ENCODE measurements around the gene DNAAF5. TPM values are rescaled to one million over a fixed set of nuclear protein-coding genes. Genes with fewer than 3 reads are reported as not detected.

The DNAAF5 gene
- polyA plus RNA-seq, 3 donors from 2014 or later = 0.45 to 1.4 (median 1.3) TPM

DNA sequence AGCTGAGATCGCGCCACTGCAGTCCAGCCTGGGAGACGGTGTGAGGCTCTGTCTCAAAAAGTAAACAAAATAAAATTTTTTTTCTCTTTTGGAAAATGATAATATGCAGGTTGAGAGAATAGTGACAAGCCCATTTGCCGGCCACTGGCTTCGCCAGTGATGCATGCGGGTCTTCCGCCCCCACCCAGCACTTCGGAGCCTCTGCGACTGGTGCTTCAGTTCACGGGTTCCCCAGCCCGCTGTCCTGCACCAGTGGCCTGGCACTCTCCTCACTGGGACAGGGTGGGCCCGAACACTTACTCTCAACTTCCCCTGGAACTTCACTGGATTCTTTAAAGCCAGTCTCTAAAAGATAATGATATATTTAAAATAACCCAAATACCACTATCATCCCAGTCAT lies 108.5 kb downstream of the DNAAF5 start:
- peak overlapping the region in 1 of 6 donors; percentile 45 for H3K27ac Mint-ChIP-seq
- peaks cover 34 to 44% of the 10 kb centered on the region in 2 donors for H3K4me1 Mint-ChIP-seq
- H3K36me3 Mint-ChIP-seq = peaks cover 3 to 11% (median 7%) of the 10 kb centered on the region in 3 donors
- no peak for DNase-seq
- H3K4me3 Mint-ChIP-seq = no peak overlapping the region
- no peaks in the 10 kb centered on the region for H3K9me3 Mint-ChIP-seq
- H3K27me3 Mint-ChIP-seq (ENCODE audit: low read depth in 3 of 3) = peaks cover 2 to 4% (median 3%) of the 10 kb centered on the region in 3 donors

DNA sequence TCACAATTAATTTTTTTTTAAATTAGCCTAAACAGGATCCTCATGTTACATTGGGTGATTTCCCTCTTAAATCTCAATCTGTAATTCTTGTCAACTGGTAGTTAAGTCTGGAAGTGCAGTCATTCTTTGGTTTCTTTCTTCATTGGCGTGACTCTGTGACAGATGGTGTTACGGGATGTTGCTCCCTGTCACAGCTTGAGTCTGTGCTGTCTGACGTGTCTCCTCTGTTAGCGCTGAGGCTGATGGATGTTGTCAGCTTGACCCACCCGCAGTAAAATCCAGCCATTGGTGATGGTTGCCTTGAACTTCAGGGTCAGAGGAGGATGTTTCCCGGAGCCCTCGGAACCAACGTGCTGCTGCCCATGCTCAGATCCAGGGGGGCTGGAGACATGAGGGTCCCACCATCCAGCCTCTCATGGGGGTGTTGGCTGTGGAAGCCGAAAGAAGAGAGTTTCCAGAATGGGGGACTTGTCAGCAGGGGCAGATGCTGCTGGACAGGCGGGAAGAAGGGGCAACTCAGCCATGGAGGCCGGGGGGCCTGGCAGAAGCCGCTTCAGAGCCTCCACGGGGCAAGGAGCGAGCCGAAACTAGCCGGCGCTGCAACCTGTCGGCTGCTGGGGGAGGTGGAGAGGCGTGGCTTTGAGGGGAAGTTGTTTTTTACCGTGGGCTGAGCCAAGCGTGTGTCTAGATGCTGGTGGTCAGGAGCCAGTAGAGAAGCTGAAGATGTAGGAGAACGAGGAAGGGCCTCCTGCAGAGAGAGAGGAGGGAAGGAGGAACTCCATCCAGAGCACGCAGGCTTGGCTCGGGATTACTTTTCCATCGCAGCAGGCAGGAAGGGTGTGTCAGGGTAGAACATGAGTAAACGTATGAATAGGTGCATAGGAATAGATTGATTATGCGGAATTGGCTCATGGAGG lies 109.2 kb downstream of the DNAAF5 start:
- H3K4me1 Mint-ChIP-seq = peaks cover 27 to 37% of the 10 kb centered on the region in 2 donors
- peaks cover 3 to 11% (median 7%) of the 10 kb centered on the region in 3 donors for H3K36me3 Mint-ChIP-seq
- DNase-seq = no peak
- peak overlapping the region in 1 of 5 donors; percentile 24 for H3K4me3 Mint-ChIP-seq
- H3K9me3 Mint-ChIP-seq = no peaks in the 10 kb centered on the region
- H3K27me3 Mint-ChIP-seq (ENCODE audit: low read depth in 3 of 3) = peaks cover under 1 to 3% (median 2%) of the 10 kb centered on the region in 3 donors
- H3K27ac Mint-ChIP-seq = peak overlapping the region in 2 of 6 donors; percentile 19 to 45

Other genes with a start within 250 kb of the DNAAF5 start
- under 1 TPM in 2 of 3 donors, not detected in 1; 0.29 to 0.59 TPM for gene PDGFA, start 206.9 kb upstream of the DNAAF5 start, polyA plus RNA-seq
- 1 to 10 TPM; 3.0 to 6.1 (median 3.9) TPM for gene PRKAR1B, start 582 bp downstream of the DNAAF5 start, polyA plus RNA-seq
- 10 to 100 TPM; 19.3 to 31.5 (median 19.8) TPM for gene SUN1, start 105.8 kb downstream of the DNAAF5 start, polyA plus RNA-seq
- 10 to 100 TPM; 25.3 to 35.6 (median 25.5) TPM for gene GET4, start 149.9 kb downstream of the DNAAF5 start, polyA plus RNA-seq
- gene ADAP1, start 228.0 kb downstream of the DNAAF5 start, polyA plus RNA-seq = 10 to 100 TPM; 49.7 to 72.1 (median 55.1) TPM
- 10 to 100 TPM; 12.7 to 24.0 (median 18.1) TPM for gene COX19, start 248.8 kb downstream of the DNAAF5 start, polyA plus RNA-seq